Measurements from ENCODE around the gene ZNF710. TPM values are rescaled to one million over a fixed set of nuclear protein-coding genes. Genes with fewer than 3 reads are reported as not detected.
A peak's percentile ranks its signal among the peaks of the same experiment; 100 is the strongest.

Gene ZNF710
- total RNA-seq, 1 donor from 2014 or later: 26.8 TPM

GRCh38 chr15:90101130-90101968, 100.2 kb downstream of the ZNF710 start:
- no peaks in the 10 kb centered on the region for H3K36me3 ChIP-seq (ENCODE audit: control insufficient read depth, insufficient read depth, low read length)
- no peak for DNase-seq (ENCODE audit: low read depth)
- TF ChIP-seq CTCF (IDR thresholded peaks at IDR 0.05; ENCODE audit: insufficient read depth, low read length, poor library complexity, severe bottlenecking): no peak
- peak overlapping the region; percentile 62 for H3K4me3 ChIP-seq (ENCODE audit: low read depth, low read length)
- no peaks in the 10 kb centered on the region for H3K27me3 ChIP-seq (ENCODE audit: control insufficient read depth, insufficient read depth, low read length)

GRCh38 chr15:90101969-90102890, 101.1 kb downstream of the ZNF710 start, which contains the start of gene IDH2:
Gene IDH2, minus strand, starts transcription at chr15:90102468. Its CDS starts 78 bp downstream, at chr15:90102390.
- Histone ChIP-seq H3K4me3 (ENCODE audit: low read depth, low read length) (peak within 1 kb of the TSS; percentile 62), H3K27me3 (ENCODE audit: control insufficient read depth, insufficient read depth, low read length) (no peaks in the 10 kb centered on the region), H3K36me3 (ENCODE audit: control insufficient read depth, insufficient read depth, low read length) (no peaks in the 10 kb centered on the region)
- DNase-seq (ENCODE audit: low read depth): no peak
- TF ChIP-seq CTCF (IDR thresholded peaks at IDR 0.05; ENCODE audit: insufficient read depth, low read length, poor library complexity, severe bottlenecking): no peak

GRCh38 chr15:90103701-90104329, 102.7 kb downstream of the ZNF710 start:
- no peak for DNase-seq (ENCODE audit: low read depth)
- no peaks in the 10 kb centered on the region for H3K36me3 ChIP-seq (ENCODE audit: control insufficient read depth, insufficient read depth, low read length)
- no peak for TF ChIP-seq CTCF (IDR thresholded peaks at IDR 0.05; ENCODE audit: insufficient read depth, low read length, poor library complexity, severe bottlenecking)

GRCh38 chr15:90104551-90104950, 103.4 kb downstream of the ZNF710 start:
- Histone ChIP-seq H3K36me3 (ENCODE audit: control insufficient read depth, insufficient read depth, low read length) (no peaks in the 10 kb centered on the region), H3K4me3 (ENCODE audit: low read depth, low read length) (no peak overlapping the region), H3K27me3 (ENCODE audit: control insufficient read depth, insufficient read depth, low read length) (no peaks in the 10 kb centered on the region)
- no peak for TF ChIP-seq CTCF (IDR thresholded peaks at IDR 0.05; ENCODE audit: insufficient read depth, low read length, poor library complexity, severe bottlenecking)
- DNase-seq (ENCODE audit: low read depth): no peak

More at GRCh38 chr15:90103701-90104329, 102.7 kb downstream of the ZNF710 start:
- Histone ChIP-seq H3K4me3 (ENCODE audit: low read depth, low read length) (no peak overlapping the region), H3K27me3 (ENCODE audit: control insufficient read depth, insufficient read depth, low read length) (no peaks in the 10 kb centered on the region)

- H3K4me3 ChIP-seq (ENCODE audit: low read depth, low read length): no peak overlapping the region
- H3K36me3 ChIP-seq (ENCODE audit: control insufficient read depth, insufficient read depth, low read length): no peaks in the 10 kb centered on the region
- no peak for TF ChIP-seq CTCF (IDR thresholded peaks at IDR 0.05; ENCODE audit: insufficient read depth, low read length, poor library complexity, severe bottlenecking)
- no peak for DNase-seq (ENCODE audit: low read depth)
- H3K27me3 ChIP-seq (ENCODE audit: control insufficient read depth, insufficient read depth, low read length): no peaks in the 10 kb centered on the region
These were observed 104.4 kb downstream of the ZNF710 start for GRCh38 chr15:90105521-90105920.
